Measurements from ENCODE around the gene PALLD. TPM values are rescaled to one million over a fixed set of nuclear protein-coding genes. Genes with fewer than 3 reads are reported as not detected.

PALLD gene
- total RNA-seq, 1 donor from 2014 or later: 204 TPM

DNA sequence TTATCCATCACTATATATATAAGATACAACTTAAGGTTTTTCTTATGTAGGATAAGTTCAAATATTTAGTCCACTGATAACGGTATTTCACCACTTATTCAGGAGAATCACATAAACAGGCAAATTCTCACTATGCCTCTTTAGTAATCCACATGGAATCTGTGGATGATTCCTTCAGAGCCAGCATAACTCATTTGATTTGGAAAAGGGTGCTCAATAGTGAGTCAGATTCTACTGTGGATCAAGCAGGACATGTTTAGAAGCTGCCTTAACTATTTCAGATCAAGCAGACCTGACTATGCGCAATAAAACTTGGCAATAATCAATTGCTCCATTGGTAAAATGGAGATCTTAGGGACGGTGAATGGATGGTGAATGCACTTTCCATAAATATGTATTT, 329.1 kb downstream of the PALLD start:
- no peak for DNase-seq (ENCODE audit: low spot score in 2 of 2)
- Histone ChIP-seq H3K36me3 (no peaks in the 10 kb centered on the region), H3K27ac (no peak overlapping the region), H3K27me3 (no peaks in the 10 kb centered on the region), H3K4me1 (no peaks in the 10 kb centered on the region), H3K4me3 (no peak overlapping the region), H3K9me3 (no peaks in the 10 kb centered on the region)
- intact Hi-C loops (cut with DNase I): loop anchor here (5.0 kb wide), 1 partner anchor 309 kb away; no protein-coding TSS in a partner anchor
- TF ChIP-seq, protein P1, sequence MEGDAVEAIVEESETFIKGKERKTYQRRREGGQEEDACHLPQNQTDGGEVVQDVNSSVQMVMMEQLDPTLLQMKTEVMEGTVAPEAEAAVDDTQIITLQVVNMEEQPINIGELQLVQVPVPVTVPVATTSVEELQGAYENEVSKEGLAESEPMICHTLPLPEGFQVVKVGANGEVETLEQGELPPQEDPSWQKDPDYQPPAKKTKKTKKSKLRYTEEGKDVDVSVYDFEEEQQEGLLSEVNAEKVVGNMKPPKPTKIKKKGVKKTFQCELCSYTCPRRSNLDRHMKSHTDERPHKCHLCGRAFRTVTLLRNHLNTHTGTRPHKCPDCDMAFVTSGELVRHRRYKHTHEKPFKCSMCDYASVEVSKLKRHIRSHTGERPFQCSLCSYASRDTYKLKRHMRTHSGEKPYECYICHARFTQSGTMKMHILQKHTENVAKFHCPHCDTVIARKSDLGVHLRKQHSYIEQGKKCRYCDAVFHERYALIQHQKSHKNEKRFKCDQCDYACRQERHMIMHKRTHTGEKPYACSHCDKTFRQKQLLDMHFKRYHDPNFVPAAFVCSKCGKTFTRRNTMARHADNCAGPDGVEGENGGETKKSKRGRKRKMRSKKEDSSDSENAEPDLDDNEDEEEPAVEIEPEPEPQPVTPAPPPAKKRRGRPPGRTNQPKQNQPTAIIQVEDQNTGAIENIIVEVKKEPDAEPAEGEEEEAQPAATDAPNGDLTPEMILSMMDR (IDR thresholded peaks at IDR 0.05): no peak

GRCh38 chr4:168826620-168827019, 329.8 kb downstream of the PALLD start:
- TF ChIP-seq, protein P1 (IDR thresholded peaks at IDR 0.05): no peak
- no peaks in the 10 kb centered on the region for H3K27me3 ChIP-seq
- H3K4me3 ChIP-seq: no peak overlapping the region
- no peaks in the 10 kb centered on the region for H3K9me3 ChIP-seq
- H3K27ac ChIP-seq: no peak overlapping the region
- peaks cover 2 to 3% of the 10 kb centered on the region in 2 donors for H3K4me1 ChIP-seq
- H3K36me3 ChIP-seq: no peaks in the 10 kb centered on the region
- DNase-seq (ENCODE audit: low spot score in 2 of 2): no peak
- intact Hi-C loops (cut with DNase I): loop anchor here (5.0 kb wide), 1 partner anchor 309 kb away; no protein-coding TSS in a partner anchor

GRCh38 chr4:168830777-168831512, 334.1 kb downstream of the PALLD start:
- Histone ChIP-seq H3K4me1 (peaks cover 3 to 13% of the 10 kb centered on the region in 2 donors), H3K27me3 (no peaks in the 10 kb centered on the region), H3K9me3 (no peaks in the 10 kb centered on the region), H3K36me3 (no peaks in the 10 kb centered on the region), H3K27ac (peak overlapping the region; percentile 97 to 99), H3K4me3 (peak overlapping the region; percentile 90 to 95)
- intact Hi-C loops (cut with DNase I): loop anchor here (1.0 to 5.0 kb wide), 3 partner anchors 14 to 244 kb away; no protein-coding TSS in a partner anchor
- TF ChIP-seq, protein P1 (IDR thresholded peaks at IDR 0.05): no peak
- no peak for DNase-seq (ENCODE audit: low spot score in 2 of 2)

- Histone ChIP-seq H3K9me3 (no peaks in the 10 kb centered on the region), H3K36me3 (peaks cover 0 to 2% of the 10 kb centered on the region in 2 donors), H3K27me3 (no peaks in the 10 kb centered on the region), H3K4me1 (peaks cover 7 to 13% of the 10 kb centered on the region in 2 donors), H3K27ac (peak overlapping the region; percentile 97 to 99), H3K4me3 (peak overlapping the region; percentile 90 to 95)
- DNase-seq (ENCODE audit: low spot score in 2 of 2): no peak
- intact Hi-C loops (cut with DNase I): loop anchor here (1.0 to 5.0 kb wide), 3 partner anchors 14 to 244 kb away; no protein-coding TSS in a partner anchor
- TF ChIP-seq, protein P1 (IDR thresholded peaks at IDR 0.05): no peak
Measured at GRCh38 chr4:168831585-168831918, 334.7 kb downstream of the PALLD start.

DNA sequence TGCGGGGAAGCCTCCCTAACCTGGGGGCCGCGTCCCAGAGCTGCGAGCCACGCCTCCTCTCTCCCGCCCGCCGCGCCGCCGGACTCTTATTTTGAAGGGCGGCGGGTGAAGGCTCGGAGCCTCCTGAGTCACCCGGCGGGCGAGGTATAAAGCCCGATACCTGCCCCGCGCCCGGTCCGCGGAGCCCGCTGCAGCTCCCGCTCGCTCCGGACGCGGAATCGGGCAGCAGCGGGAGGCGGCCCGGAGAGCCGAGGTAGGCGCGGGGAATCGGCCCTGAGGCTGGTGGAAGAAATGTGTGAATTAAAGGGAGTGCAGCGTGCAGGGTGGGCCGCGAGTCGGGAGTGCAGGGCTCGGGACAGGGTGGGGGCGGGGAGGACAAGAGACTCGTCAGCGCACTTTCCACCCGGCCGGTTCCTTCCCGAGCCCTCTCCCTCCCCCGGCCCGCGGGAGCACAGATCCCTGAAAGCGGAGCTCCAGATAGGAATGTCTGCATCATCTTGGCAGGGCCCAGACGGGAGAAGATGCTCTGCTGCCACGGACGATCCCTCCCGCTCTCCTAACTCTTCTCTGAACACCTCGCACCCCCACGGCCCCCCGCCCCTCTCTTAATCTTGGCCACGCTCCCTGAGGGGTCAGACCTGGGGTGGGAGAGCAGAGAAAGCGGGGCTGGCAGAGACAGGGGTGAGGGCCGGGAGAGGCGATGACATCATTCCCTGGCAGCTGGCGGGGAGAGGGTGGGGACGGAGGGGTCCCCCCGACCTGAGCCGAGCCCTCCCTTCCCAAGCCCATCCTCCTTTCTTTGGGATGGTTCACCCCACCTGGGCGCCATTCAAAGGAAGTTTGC, 335.3 kb downstream of the PALLD start:
- H3K9me3 ChIP-seq: no peaks in the 10 kb centered on the region
- intact Hi-C loops (cut with DNase I): loop anchor here (1.0 to 5.0 kb wide), 6 partner anchors 15 to 245 kb away; no protein-coding TSS in a partner anchor
- peaks cover 11 to 18% of the 10 kb centered on the region in 2 donors for H3K4me1 ChIP-seq
- peaks cover under 1 to 2% of the 10 kb centered on the region in 2 donors for H3K36me3 ChIP-seq
- TF ChIP-seq, protein P1 (IDR thresholded peaks at IDR 0.05): peak in 1 of 3 experiments; percentile 15
- H3K4me3 ChIP-seq: peak overlapping the region; percentile 90 to 95
- no peaks in the 10 kb centered on the region for H3K27me3 ChIP-seq
- peak; percentile 31 to 93 for DNase-seq (ENCODE audit: low spot score in 2 of 2)
- peak overlapping the region; percentile 97 to 99 for H3K27ac ChIP-seq
